OCI-LY1 (cell line): ENCODE measurements around the gene NUP98.

Source experiments
- EZH2 ChIP-seq: fragments of 200-600 bp; sonication (generic), shearing (Covaris generic); IDR thresholded peaks from 2 replicates; pipeline ENCODE4 v1.8.0; 2017; ENCODE audit warnings: borderline replicate concordance, mixed run types, mild to moderate bottlenecking, antibody characterized with exemption, low read length, moderate library complexity, mixed read lengths
- TF ChIP-seq, protein P1 (sequence below): fragments of 200-600 bp; sonication (generic), shearing (Covaris generic); IDR thresholded peaks from 2 replicates; pipeline ENCODE4 v1.5.1; 2017; ENCODE audit warnings: mild to moderate bottlenecking, antibody characterized with exemption, low read length, moderate library complexity, mixed read lengths

DNA sequence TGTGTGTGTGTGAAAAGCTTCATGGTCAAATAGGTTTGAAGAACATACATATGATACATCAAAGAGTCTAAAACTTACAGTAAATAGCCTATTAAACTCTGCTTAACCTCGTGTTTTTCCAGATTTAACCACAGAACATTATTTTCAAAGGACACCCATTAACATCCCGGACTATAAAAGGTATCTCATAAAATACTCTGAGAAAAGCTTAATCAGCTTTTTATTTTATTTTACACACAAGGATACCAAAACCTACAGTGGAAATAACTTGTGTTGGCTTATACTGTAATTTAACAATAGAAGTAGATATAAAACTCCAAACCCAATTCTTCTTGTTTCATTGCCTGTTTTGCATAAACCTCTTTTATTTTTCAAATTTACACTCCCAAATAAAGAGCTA lies 76.4 kb downstream of the NUP98 start:
- TF ChIP-seq, protein P1, sequence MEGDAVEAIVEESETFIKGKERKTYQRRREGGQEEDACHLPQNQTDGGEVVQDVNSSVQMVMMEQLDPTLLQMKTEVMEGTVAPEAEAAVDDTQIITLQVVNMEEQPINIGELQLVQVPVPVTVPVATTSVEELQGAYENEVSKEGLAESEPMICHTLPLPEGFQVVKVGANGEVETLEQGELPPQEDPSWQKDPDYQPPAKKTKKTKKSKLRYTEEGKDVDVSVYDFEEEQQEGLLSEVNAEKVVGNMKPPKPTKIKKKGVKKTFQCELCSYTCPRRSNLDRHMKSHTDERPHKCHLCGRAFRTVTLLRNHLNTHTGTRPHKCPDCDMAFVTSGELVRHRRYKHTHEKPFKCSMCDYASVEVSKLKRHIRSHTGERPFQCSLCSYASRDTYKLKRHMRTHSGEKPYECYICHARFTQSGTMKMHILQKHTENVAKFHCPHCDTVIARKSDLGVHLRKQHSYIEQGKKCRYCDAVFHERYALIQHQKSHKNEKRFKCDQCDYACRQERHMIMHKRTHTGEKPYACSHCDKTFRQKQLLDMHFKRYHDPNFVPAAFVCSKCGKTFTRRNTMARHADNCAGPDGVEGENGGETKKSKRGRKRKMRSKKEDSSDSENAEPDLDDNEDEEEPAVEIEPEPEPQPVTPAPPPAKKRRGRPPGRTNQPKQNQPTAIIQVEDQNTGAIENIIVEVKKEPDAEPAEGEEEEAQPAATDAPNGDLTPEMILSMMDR: no peak
- TF ChIP-seq EZH2: no peak
